Head of caudate nucleus (tissue), 42 donors: ENCODE data around the gene EXOSC3.

Source experiments
- DNase-seq, 42 donors: peaks; one replicate each; pipeline versions ENCODE4 v3.0.0 to v3.0.0-alpha.2; 2020 to 2021; ENCODE audit warnings: mixed read lengths in 7 of 42
- intact Hi-C: fragments of 100-400 bp; cut with DNase I; formaldehyde crosslinking; loops from one replicate; pipeline ENCODE4 v1.15.0; 2022

EXOSC3 gene

DNA sequence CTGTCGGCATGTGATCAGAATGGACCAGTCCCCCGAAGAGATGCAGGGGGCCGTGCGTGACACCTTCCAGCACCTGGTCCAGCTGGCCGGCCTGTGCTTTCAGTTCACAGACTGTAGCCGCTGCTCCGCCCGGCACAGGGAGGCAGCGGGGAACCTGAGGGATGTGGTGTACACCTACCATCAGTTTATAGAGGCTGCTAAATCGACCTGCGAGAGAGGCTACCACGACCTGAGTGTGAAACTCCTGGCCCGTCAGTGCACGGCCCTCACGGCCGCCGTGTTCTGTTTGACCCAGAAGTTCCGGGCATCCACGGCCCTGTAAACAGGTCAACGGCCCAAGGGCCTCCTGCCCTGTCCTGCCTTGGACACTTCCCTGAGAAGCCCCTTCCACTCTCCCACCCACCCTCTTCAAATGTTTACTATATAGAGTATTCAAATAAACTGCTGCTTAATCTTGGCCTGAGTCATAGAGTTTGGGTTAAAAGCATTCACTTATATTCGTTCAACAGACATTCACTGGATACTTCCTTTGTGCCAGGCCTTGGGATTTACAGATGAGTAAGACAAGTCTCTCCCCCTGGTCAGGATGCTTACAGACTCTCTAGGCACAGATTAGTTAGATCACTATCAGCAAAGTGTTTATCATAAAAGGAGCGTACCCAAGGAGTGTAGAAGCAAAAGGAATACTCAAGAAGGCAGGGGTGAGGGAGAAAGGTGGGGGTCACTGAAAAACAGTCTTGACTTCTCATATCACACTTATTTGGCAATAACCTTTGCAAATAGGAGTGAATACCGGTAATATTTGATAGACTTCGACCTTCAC, 38.2 kb downstream of the EXOSC3 start:
- intact Hi-C loops: no loop called here
- DNase-seq: no peak

DNA sequence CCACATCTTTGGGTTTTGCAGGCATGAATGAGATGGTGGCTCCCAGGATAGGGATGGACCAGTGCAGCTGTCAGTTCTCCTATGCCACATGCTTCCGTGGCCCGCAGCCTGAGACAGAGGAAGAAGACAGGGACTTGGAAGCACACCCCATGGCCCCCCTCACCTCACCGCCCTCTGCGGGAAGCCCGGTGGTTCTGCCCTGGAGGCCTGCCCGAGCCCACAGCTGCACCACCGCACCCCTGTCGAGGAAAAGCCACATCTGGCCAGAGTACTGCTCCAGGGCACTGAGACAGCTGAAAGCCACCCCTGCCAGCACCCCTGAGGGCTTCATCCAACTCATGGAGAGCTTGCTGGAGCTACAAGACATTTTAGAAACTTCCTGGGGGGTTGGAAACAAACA, 38.9 kb downstream of the EXOSC3 start:
- no peak for DNase-seq
- intact Hi-C loops: no loop called here

DNA sequence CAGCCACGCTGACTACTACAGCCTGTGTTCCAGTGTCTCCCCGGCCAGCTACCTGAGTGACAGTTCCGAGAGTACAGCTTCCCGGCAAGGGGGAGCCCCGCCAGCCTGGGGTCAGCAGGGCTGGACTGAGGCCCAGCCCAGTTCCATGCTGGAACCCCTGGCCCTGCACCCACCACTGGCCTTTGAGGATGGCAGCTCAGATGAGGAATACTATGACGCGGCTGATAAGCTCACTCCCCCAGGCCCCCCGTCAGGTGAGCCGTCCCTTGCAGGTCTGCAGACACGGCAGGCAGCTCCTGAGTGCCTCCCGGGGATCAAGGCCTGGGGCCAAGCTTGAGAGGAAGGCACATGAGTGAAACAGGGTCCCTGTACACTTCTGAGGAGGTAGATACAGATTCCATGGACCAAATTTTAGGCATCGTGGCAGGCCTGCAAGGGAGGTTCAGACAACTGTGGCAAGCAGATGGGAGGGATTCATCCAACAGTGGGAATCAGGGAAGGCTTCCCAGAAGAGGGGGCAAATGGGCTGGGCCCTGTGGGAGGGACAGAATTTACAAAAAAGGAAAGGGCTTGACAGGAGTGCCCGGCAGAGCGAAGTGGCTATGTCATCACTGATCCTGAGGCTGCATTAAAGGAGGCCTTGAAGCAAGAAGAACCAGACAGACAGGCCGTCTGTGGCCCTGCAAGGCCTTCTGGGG, 44.1 kb downstream of the EXOSC3 start:
- no peak for DNase-seq
- intact Hi-C loops: no loop called here

DNA sequence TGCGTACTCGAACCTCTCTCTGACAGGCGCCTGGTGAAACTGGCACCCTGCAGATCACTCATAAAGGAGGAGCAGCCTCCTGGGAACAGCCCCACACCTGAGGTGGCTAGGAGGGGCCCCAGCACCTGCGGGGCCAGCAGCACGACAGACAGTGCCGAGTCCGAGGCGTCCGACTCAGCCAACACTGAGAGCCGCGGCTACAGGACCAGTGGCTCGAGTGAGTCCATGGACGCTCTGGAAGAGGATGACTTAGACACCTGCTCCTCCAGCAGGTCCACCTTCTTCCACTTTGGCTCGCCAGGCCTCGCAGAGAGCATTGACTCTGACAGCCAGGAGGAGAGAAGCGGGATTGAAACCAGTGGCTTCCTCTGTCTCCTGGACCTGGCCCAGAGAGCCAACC, 44.7 kb downstream of the EXOSC3 start:
- DNase-seq: no peak
- intact Hi-C loops: no loop called here

DNA sequence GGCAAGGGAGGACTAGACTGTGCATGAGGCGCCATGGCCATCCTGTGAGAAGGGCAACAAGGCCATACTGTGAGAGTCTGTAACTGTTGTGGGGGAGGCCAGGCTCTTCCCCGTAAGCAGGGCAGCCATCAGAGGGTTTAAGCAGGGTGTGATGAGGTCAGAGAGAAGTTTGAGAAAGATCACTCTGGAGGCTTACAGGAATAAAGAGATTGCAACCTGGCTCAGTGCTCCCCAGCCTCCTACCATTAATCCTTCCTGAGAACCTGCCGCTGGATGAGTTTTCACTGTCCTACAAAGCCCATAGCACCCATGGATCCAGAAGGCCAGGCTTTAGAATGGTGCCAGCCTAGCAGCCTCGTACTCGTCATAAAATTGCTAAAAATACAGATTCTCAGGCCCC, 45.6 kb downstream of the EXOSC3 start:
- DNase-seq: no peak
- intact Hi-C loops: no loop called here

DNA sequence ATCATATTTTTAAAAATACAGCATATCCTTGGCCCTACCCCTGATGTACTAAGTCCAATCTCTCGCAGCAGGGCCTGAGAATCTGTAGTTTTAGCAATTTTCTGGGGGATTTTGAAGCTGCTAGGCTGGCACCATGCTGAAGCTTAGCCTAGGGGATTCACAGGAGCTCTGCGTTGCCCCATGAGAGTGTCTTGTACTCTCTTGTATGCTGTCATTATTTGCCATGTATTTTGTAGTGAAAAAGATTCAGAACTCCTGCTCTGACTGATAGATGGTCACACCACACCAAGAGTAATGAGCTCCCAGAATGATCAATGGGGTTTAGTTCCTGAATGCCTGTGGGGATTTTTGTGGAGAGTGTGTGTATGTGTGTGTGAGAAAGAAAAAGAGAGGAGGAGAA, 51.9 kb downstream of the EXOSC3 start:
- DNase-seq: no peak
- intact Hi-C loops: no loop called here

DNA sequence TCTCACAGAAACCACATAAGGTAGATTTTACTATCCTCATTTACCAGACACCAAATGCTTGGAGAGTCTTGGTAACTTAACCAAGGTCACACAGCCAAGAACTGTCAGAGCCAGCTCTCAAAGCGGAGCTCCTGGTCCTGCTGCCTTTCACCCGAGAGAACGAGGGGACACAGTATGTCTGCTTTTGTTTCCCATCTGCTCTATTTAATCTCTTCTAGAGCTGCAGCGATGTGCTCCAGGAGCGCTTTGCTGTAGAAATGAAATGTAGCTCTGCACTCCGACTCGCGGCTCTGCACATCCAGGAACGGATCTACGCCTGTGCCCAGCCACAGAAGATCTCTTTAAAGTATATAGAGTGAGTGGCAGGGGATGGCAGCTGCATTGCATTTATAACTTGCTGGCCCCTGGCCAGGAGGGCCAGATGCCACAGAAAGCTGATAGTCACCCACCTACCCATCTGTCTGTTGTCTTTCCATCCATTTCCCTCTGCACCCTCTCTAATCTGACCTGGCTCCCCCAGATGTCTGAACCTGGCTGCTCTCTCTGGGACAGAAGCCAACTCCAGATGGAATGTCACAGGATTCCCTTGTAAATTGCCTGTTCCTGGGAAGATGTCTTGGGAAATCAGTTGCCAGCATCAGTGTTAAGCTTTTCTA, 52.6 kb downstream of the EXOSC3 start:
- intact Hi-C loops: no loop called here
- no peak for DNase-seq

DNA sequence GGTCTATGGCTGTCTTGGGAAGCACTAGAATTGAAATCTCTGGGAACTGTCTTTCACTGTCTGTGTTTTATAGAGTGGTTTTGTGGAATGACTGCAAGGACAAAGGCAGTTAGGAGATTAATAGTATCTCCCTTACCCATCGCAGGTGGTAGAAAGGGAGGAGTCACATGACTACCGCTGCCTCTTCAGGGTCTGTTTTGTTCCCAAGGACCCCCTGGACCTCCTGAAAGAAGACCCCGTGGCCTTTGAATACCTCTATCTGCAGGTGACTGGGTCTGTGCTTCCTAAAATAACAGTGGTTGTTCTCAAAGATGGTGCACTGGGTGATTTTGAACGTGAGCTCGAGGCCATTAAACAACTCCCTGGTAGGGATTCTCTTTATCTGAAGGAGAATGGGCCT, 54.0 kb downstream of the EXOSC3 start:
- intact Hi-C loops: no loop called here

DNA sequence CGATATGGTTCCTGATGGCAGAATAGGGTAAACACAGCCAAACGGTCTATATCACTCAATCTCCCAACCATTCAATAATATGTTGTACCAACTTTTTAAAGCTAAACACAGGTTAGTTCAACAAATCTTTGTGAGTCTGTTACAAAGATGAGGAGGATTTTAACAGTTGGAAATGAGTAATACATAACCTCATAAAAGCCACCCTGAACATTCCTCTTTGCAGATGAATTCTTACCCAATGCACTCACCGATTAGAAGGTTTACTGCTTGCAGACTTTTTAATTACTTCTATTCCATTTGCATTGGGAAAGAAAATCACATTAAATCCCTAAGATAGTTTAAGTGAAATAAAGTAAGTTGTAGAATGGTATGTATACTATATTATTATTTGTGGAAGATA, 54.6 kb downstream of the EXOSC3 start:
- DNase-seq: no peak
- intact Hi-C loops: no loop called here

More for the DNA sequence above, 54.0 kb downstream of the EXOSC3 start:
- DNase-seq: no peak
